Measurements from ENCODE around the gene CGGBP1.

- TF ChIP-seq CTCF (IDR thresholded peaks at IDR 0.05; ENCODE audit: low read depth, low read length, poor library complexity, severe bottlenecking) (no peak), EZH2phosphoT487 (IDR thresholded peaks at IDR 0.05; ENCODE audit: borderline replicate concordance, low read length) (no peak)
Measured at GRCh38 chr3:88075072-88075471, 16.3 kb upstream of the CGGBP1 start.
